ENCODE data around the gene RMDN3.

Gene RMDN3

DNA sequence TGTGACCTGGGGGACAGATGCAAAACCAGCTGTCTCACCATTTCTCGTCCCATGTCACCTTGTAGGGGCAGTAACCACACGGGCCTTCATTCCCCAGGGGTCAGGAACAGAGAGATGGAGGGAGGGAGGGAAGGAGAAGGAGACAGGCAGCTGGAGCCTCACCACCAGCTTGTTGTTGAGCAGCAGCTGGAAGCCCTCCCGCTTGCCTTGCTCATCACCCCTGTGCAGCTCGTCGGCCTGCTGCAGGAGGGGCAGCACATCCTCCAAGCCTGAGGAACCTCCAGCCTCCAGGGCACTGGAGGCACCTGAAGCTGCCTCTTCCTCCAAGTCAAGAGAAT, 10.3 kb downstream of the RMDN3 start:
- TF ChIP-seq, protein P1, sequence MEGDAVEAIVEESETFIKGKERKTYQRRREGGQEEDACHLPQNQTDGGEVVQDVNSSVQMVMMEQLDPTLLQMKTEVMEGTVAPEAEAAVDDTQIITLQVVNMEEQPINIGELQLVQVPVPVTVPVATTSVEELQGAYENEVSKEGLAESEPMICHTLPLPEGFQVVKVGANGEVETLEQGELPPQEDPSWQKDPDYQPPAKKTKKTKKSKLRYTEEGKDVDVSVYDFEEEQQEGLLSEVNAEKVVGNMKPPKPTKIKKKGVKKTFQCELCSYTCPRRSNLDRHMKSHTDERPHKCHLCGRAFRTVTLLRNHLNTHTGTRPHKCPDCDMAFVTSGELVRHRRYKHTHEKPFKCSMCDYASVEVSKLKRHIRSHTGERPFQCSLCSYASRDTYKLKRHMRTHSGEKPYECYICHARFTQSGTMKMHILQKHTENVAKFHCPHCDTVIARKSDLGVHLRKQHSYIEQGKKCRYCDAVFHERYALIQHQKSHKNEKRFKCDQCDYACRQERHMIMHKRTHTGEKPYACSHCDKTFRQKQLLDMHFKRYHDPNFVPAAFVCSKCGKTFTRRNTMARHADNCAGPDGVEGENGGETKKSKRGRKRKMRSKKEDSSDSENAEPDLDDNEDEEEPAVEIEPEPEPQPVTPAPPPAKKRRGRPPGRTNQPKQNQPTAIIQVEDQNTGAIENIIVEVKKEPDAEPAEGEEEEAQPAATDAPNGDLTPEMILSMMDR (conservative IDR thresholded peaks at IDR 0.05; ENCODE audit: control insufficient read depth, insufficient read depth, low read depth, low read length), result no peak
- H3K4me3 ChIP-seq (ENCODE audit: control insufficient read depth, low read depth, low read length), result no peak overlapping the region
- no peak for DNase-seq (ENCODE audit: low read depth)

DNA sequence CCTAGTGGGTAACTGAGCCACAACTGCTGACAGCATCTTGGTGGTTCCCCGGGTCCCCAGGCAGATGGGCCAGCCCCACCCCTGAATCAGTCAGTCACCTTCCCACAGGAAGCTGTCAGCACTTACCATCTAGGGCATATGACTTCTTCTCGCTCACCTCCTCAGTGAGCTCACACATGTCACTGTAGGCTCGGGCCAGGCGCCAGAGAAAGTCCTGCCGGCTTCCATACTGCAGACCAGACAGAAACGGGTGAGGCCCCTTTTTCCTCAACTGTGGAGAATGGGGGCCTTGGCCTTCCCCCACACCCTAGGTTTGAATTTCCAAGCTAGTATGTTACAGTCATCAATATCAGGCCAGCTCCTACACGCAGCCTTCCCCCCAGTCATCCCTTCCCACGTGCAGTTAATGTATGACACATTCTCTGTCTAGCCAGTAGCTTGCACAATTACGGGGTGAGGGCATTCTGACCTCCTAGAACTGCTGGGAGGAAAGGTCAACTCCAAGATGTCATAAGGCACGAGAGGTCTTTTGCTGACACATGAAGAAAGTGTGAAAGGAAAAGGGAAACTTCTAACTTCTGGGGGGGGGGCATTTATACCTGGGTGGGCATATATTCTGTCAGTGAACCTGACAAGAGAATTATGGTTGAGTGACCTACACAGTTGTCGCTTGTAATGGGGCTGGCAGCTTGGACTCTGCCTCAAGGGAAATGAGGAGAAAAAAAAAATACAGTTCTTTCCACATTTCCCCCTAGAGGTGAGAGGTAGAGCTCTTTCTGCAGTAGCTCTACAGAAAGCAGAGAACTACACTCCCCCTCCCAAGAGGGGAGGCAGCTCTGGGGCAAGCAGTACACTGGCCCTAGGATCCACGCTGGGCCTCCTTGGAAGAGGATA, 10.9 kb downstream of the RMDN3 start:
- TF ChIP-seq, protein P1 (conservative IDR thresholded peaks at IDR 0.05; ENCODE audit: control insufficient read depth, insufficient read depth, low read depth, low read length), result no peak
- no peak overlapping the region for H3K4me3 ChIP-seq (ENCODE audit: control insufficient read depth, low read depth, low read length)
- peak; percentile 94 for DNase-seq (ENCODE audit: low read depth)

DNA sequence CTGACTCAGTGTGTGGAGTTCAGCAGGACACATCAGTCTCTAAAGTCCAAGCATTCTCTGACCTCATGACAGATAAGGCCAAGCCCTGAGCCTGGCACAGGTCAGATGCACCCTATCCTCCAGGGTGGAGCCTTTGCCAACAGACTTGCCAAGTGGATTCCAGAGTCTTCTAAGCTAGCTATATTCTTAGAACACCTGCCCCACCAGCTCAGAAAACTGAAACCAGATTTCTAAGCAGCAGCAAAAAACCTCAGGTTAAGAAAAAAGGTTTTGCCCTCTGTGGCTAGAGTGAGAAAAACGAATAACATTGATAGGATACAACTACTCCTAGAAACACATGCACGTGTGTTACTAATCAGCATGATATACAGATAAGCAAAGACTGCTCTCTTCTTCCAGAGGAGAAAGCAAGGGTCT, 11.6 kb downstream of the RMDN3 start:
- TF ChIP-seq, protein P1 (conservative IDR thresholded peaks at IDR 0.05; ENCODE audit: control insufficient read depth, insufficient read depth, low read depth, low read length), result no peak
- DNase-seq (ENCODE audit: low read depth), result no peak

DNA sequence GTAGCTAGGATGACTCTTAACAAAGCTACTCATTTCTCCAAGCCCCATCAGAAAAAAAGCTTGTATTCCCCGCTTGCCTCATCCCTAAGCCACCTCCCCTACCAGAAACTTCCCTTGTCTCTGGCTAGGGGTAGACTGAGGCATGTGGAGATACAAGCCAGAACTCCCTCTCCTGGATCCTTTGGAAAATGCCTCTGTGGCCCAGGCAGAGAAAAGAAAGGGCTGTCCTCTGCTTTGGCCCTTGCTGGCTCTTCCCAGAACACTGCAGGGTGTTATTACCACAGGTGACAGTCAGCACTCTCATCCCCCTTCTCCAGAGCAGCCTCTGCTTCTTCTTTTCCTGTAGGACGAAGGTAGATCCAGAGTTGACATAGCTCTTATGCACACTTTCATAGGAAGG, 15.2 kb downstream of the RMDN3 start:
- TF ChIP-seq, protein P1 (conservative IDR thresholded peaks at IDR 0.05; ENCODE audit: control insufficient read depth, insufficient read depth, low read depth, low read length), result peak; percentile 1
- no peak for DNase-seq (ENCODE audit: low read depth)

More for the DNA sequence above, 11.6 kb downstream of the RMDN3 start:
- H3K4me3 ChIP-seq (ENCODE audit: control insufficient read depth, low read depth, low read length), result no peak overlapping the region

DNA sequence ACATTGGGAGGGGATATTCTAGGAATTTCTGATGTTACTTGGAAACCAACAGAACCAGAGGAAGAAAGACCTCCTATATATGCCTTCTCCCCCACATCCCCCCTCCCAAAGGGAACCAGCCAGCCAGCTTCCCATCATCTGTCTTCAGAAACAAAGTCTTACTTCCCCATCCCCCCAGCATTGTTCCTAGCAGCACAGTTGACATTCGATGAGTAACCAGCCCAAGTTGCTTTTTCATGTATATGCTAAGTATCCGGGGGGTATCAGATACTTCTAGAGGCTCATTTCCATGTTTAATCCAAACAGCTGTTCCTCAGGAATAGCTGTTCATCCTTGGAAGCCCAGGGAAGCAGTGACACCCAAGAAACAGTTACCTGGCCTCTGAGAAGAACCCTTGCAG, 16.0 kb downstream of the RMDN3 start:
- no peak overlapping the region for H3K4me3 ChIP-seq (ENCODE audit: control insufficient read depth, low read depth, low read length)
- TF ChIP-seq, protein P1 (conservative IDR thresholded peaks at IDR 0.05; ENCODE audit: control insufficient read depth, insufficient read depth, low read depth, low read length), result no peak
- DNase-seq (ENCODE audit: low read depth), result no peak

More for the DNA sequence above, 15.2 kb downstream of the RMDN3 start:
- H3K4me3 ChIP-seq (ENCODE audit: control insufficient read depth, low read depth, low read length), result no peak overlapping the region

DNA sequence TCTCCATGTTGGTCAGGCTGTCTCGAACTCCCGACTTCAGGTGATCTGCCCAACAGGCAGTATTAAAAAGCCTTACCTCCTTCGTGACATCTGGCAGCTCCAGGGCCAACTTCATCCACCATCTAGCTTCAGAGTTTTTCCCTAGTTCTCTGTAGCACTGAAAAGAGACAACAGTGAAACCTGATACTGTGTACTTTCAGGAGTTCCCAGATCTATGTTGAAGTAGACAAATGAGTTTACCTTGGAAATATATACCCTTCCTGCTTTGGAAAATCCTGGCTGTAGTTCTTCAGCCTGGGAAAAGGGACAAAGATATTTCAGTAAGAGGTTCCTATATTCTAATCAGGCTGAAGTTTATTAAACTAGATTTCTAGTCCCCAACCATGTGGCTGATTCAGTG, 18.0 kb downstream of the RMDN3 start:
- TF ChIP-seq, protein P1 (conservative IDR thresholded peaks at IDR 0.05; ENCODE audit: control insufficient read depth, insufficient read depth, low read depth, low read length), result no peak
- no peak overlapping the region for H3K4me3 ChIP-seq (ENCODE audit: control insufficient read depth, low read depth, low read length)
- no peak for DNase-seq (ENCODE audit: low read depth)

Data from fibroblast of mammary gland (primary cell).